ENCODE measurements around the gene LAMC1. TPM values are rescaled to one million over a fixed set of nuclear protein-coding genes. Genes with fewer than 3 reads are reported as not detected.

The LAMC1 gene
- total RNA-seq, 1 donor: 13.2 TPM

GRCh38 chr1:183180634-183181056 is 157.4 kb downstream of the LAMC1 start:
- DNase-seq (ENCODE audit: low read depth in 2 of 3, low spot score in 2 of 3): no peak

DNA sequence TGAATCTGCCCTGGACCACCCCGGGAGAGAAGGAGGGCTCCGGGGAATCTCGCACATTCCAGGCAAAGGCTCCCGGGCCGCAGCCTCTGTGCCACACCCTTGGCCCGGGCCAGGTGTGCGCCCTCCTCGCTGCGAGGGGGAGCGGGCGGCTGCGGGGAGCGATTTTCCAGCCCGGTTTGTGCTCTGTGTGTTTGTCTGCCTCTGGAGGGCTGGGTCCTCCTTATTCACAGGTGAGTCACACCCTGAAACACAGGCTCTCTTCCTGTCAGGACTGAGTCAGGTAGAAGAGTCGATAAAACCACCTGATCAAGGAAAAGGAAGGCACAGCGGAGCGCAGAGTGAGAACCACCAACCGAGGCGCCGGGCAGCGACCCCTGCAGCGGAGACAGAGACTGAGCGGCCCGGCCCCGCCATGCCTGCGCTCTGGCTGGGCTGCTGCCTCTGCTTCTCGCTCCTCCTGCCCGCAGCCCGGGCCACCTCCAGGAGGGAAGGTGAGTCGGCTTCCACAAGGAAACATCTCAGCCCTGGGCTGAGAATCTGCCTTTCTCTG is 162.8 kb downstream of the LAMC1 start, which contains the start of gene LAMC2:
Gene LAMC2 (plus strand): TSS at position 324 of the 550 bp plus-strand sequence. CDS start 89 bp downstream, at position 413.
- DNase-seq (ENCODE audit: low read depth in 2 of 3, low spot score in 2 of 3): peak in 2 of 3 donors; percentile 48 to 50

DNA sequence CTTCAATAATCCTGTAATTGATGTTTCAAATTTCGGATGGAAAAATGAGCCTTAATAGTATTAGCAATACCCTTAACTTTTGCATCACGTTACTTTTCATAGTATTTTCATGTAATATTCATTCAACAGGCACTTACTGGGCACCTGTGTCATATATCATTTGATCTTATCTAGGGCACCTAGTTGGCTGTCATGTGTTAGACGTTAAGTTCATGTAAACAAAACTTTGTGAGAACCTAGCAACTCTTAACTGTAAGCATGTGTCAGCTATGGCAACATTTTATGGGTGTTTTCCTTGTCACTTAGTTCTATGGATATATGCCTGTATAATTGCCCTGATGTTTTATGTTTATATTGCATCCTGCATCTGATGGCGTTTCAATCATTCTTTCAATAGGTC is 163.6 kb downstream of the LAMC1 start:
- DNase-seq (ENCODE audit: low read depth in 2 of 3, low spot score in 2 of 3): no peak

DNA sequence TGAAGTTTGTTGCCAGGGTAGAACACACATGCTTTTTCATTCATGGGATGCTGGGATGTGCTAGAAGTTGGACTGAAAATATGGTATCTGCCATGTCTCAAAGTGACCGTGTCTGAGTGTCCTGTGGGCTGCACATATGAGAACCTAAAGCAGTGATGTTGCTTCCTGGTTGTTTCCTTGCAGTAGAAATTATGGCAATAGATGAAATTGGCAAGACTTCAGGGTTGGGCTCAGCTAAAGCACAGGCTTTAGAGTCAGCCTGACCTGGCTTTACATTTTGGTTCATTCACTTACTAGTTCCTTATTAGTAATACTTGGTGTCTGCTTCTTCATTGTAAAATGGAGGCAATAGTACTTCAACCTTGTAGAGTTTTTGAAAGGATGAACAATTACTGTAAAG is 165.0 kb downstream of the LAMC1 start:
- no peak for DNase-seq (ENCODE audit: low read depth in 2 of 3, low spot score in 2 of 3)

DNA sequence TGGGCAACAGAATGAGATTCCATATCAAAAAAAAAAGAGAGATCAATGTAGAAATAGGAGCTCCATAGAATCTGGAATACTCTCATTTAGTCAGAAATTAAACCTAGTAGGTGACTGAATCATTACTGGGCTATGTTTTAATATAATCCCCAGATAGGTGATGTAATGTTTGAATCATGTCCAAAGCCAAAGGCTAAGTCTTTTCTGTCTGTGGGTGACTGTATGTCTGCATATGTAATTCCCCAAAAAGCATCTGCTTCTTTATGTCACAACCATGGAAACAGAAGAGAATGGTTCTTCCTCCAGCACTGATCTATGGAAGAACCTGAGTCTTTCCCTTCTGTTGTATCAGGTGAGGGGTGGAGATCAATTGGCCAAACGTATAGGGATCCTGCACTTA is 168.6 kb downstream of the LAMC1 start:
- no peak for DNase-seq (ENCODE audit: low read depth in 2 of 3, low spot score in 2 of 3)

DNA sequence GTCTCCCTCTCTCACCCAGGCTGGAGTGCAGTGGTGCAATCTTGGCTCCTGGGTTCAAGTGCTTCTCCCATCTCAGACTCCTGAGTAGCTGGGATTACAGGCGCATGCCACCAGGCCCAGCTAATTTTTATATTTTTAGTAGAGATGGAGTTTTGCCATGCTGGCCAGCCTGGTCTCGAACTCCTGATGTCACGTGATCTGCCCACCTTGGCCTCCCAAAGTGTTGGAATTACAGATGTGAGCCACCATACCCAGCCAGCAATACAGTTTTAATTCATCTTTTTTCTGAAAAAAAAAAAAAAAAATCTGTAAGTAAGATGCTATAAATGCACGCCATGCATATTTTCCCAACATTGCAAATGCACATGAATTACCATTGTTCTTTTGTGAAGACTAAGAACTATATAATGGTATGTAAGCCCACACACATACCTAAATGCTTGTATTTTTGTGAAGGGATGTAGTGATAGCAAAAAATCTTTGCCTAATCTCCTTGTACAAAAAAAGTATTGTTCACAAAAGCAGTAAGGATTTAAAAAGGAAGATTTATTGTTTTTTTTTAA is 170.8 kb downstream of the LAMC1 start:
- no peak for DNase-seq (ENCODE audit: low read depth in 2 of 3, low spot score in 2 of 3)

DNA sequence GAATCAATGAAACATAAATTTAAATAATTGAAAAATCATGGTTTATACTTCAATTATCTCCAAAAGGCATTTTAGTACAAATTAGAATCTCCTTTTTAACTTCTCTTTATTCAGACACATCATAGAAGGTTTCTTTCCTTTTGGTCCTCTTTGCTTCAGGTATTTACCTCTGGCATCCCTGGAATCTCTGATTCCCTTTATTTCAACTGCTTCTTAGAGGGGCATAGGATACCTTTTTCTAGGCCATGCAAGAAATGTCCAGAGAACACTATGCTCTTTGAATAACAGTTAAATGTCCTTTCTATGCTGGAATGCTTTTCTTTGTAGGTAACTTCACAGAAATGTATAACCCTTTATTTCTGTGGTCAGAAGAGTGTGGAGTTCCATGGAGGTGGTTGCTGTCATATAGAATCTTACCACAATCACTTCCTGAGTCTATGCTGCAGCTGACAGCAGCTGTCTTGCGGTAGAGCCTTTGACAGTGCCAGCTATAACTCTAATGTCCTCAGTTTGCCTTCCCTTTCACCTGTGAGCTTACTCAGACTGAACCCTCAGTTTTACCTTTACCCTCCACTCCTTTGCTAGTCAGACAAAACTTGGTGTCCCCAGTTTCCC is 171.4 kb downstream of the LAMC1 start:
- DNase-seq (ENCODE audit: low read depth in 2 of 3, low spot score in 2 of 3): peak in 1 of 3 donors; percentile 16

- DNase-seq (ENCODE audit: low read depth in 2 of 3, low spot score in 2 of 3): no peak
These were observed 171.9 kb downstream of the LAMC1 start for GRCh38 chr1:183195142-183195574.

Small RNA genes lying within 50 kb of the gene (small RNA-seq; reads per million reads assigned to genes)
- 0.20 reads per million for gene RNU6-41P

Other genes with a start within 250 kb of the LAMC1 start
- 1.1 TPM for gene NPL, start 233.6 kb upstream of the LAMC1 start, total RNA-seq
- gene DHX9, start 184.1 kb upstream of the LAMC1 start, total RNA-seq: 91.6 TPM
- gene SHCBP1L, start 70.3 kb upstream of the LAMC1 start, total RNA-seq: not detected
- under 0.01 TPM for gene LAMC2, start 162.8 kb downstream of the LAMC1 start, total RNA-seq